ENCODE data around the gene RELL2.
"Not testable (repeated sequence)": the region's sequence is repeated elsewhere in the genome, so short reads cannot be mapped to it uniquely, and the experiment has no call there.

RELL2 gene

GRCh38 chr5:141636413-141637122 lies at the start of gene RELL2, which contains the start of gene HDAC3:
RELL2 (plus strand) TSS chr5:141636997; CDS start chr5:141638226, 1,229 bp downstream.
HDAC3 (minus strand) TSS chr5:141636849; CDS start chr5:141636790, 59 bp downstream.
- peak; percentile 91 for DNase-seq (ENCODE audit: low spot score)

- DNase-seq (ENCODE audit: low spot score), result no peak
Observed at GRCh38 chr5:141590127-141590526, 46.7 kb upstream of the RELL2 start.

- no peak for DNase-seq (ENCODE audit: low spot score)
Observed at GRCh38 chr5:141596867-141597266, 39.9 kb upstream of the RELL2 start.

GRCh38 chr5:141597394-141597793 lies 39.4 kb upstream of the RELL2 start:
- peak; percentile 16 for DNase-seq (ENCODE audit: low spot score)

GRCh38 chr5:141597814-141598213 lies 39.0 kb upstream of the RELL2 start:
- no peak for DNase-seq (ENCODE audit: low spot score)

GRCh38 chr5:141598391-141599345 lies 38.1 kb upstream of the RELL2 start:
- DNase-seq (ENCODE audit: low spot score), result no peak

- no peak for DNase-seq (ENCODE audit: low spot score)
Observed at GRCh38 chr5:141602606-141603005, 34.2 kb upstream of the RELL2 start.

- DNase-seq (ENCODE audit: low spot score), result no peak
Observed at GRCh38 chr5:141603923-141604717, 32.7 kb upstream of the RELL2 start.

- no peak for DNase-seq (ENCODE audit: low spot score)
Observed at GRCh38 chr5:141605523-141606277, 31.1 kb upstream of the RELL2 start.

GRCh38 chr5:141608046-141608445 lies 28.8 kb upstream of the RELL2 start:
- no peak for DNase-seq (ENCODE audit: low spot score)

GRCh38 chr5:141608557-141608956 lies 28.2 kb upstream of the RELL2 start:
- DNase-seq (ENCODE audit: low spot score), result no peak

GRCh38 chr5:141609044-141609443 lies 27.8 kb upstream of the RELL2 start:
- no peak for DNase-seq (ENCODE audit: low spot score)

GRCh38 chr5:141609921-141610320 lies 26.9 kb upstream of the RELL2 start:
- not testable (repeated sequence) for DNase-seq (ENCODE audit: low spot score)

GRCh38 chr5:141611289-141611688 lies 25.5 kb upstream of the RELL2 start:
- no peak for DNase-seq (ENCODE audit: low spot score)

GRCh38 chr5:141613344-141613743 lies 23.5 kb upstream of the RELL2 start:
- DNase-seq (ENCODE audit: low spot score), result no peak

GRCh38 chr5:141615991-141616720 lies 20.6 kb upstream of the RELL2 start:
- no peak for DNase-seq (ENCODE audit: low spot score)

GRCh38 chr5:141617128-141617527 lies 19.7 kb upstream of the RELL2 start:
- no peak for DNase-seq (ENCODE audit: low spot score)

GRCh38 chr5:141617682-141618029 lies 19.1 kb upstream of the RELL2 start:
- peak; percentile 34 for DNase-seq (ENCODE audit: low spot score)

- peak; percentile 58 for DNase-seq (ENCODE audit: low spot score)
Observed at GRCh38 chr5:141618030-141618803, 18.6 kb upstream of the RELL2 start.

Data from cerebellar cortex (tissue), 1 donor.